ENCODE measurements around the gene HMGB1.

DNA sequence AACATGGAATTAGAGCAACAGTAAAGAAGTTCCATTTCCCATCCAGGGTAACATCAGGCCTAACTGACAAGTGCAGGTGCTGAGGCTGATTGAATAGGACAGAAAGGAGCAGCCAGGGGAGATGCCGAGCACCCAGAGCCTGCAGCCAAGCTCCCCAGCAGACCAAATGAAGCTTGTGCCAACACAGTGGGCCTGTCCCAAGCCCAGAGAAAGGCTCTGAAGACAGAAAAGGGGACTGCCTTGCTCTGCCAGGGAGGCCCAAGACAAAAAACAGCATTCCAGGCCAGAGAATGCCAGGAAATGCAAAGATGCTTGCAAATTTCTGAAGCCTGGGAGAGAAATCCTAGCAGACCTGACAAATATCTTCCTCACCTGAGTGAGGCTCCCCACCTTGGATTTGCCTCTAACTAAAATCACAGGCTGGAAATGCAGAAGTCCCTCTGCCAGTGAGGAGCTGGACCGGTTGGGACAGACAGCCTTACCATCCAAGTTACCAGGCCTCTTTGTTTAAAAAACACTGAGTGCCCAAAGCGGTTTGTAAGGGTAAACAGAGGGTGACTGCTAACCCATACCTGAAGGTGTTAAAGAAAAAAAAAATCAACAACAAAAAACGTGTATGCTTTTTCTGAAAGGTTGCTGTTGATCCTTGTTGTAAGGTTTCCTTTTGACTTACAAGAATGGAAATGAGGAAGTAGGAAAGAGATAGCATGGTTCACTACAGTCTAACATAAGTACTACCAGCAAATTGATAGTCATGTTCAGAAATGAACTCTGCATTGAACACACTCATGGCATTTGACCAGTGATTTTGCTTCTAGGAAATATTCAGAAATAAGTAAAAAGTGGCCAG, 11.8 kb upstream of the HMGB1 start:
- TF ChIP-seq, protein P1, sequence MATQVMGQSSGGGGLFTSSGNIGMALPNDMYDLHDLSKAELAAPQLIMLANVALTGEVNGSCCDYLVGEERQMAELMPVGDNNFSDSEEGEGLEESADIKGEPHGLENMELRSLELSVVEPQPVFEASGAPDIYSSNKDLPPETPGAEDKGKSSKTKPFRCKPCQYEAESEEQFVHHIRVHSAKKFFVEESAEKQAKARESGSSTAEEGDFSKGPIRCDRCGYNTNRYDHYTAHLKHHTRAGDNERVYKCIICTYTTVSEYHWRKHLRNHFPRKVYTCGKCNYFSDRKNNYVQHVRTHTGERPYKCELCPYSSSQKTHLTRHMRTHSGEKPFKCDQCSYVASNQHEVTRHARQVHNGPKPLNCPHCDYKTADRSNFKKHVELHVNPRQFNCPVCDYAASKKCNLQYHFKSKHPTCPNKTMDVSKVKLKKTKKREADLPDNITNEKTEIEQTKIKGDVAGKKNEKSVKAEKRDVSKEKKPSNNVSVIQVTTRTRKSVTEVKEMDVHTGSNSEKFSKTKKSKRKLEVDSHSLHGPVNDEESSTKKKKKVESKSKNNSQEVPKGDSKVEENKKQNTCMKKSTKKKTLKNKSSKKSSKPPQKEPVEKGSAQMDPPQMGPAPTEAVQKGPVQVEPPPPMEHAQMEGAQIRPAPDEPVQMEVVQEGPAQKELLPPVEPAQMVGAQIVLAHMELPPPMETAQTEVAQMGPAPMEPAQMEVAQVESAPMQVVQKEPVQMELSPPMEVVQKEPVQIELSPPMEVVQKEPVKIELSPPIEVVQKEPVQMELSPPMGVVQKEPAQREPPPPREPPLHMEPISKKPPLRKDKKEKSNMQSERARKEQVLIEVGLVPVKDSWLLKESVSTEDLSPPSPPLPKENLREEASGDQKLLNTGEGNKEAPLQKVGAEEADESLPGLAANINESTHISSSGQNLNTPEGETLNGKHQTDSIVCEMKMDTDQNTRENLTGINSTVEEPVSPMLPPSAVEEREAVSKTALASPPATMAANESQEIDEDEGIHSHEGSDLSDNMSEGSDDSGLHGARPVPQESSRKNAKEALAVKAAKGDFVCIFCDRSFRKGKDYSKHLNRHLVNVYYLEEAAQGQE (IDR thresholded peaks at IDR 0.05; ENCODE audit: insufficient read depth in 1 of 2, low read depth in 2 of 2, low read length in 2 of 2): no peak
- TF ChIP-seq POLR2AphosphoS5 (IDR thresholded peaks at IDR 0.05; ENCODE audit: low read depth, low read length): no peak

Measured in PFSK-1 (cell line).